Measurements from ENCODE around the gene TEX14.

TEX14 gene

GRCh38 chr17:58507123-58507634, 184.7 kb downstream of the TEX14 start:
- no peaks in the 10 kb centered on the region for H3K27me3 ChIP-seq (ENCODE audit: control insufficient read depth, insufficient read depth, low read length)
- H3K36me3 ChIP-seq (ENCODE audit: control insufficient read depth, insufficient read depth, low read length), result no peaks in the 10 kb centered on the region
- no peak overlapping the region for H3K4me3 ChIP-seq (ENCODE audit: low read depth, low read length)
- H2AFZ ChIP-seq, result no peak overlapping the region
- H3K4me2 ChIP-seq (ENCODE audit: low read length), result no peak overlapping the region
- H3K79me2 ChIP-seq, result peaks cover 7% of the 10 kb centered on the region
- H3K27ac ChIP-seq, result no peak overlapping the region
- H3K9me3 ChIP-seq (ENCODE audit: control insufficient read depth, low read length), result no peaks in the 10 kb centered on the region
- H3K9ac ChIP-seq, result no peak overlapping the region
- H3K4me1 ChIP-seq, result no peaks in the 10 kb centered on the region
- no peak for TF ChIP-seq CTCF (IDR thresholded peaks at IDR 0.05)

All from parathyroid adenoma (tissue), 2 donors.